OCI-LY7 (cell line): ENCODE results near the gene KPTN.

Experiments
- EZH2phosphoT487 ChIP-seq: fragments of 200-600 bp; sonication (generic); IDR thresholded peaks from 2 replicates; pipeline ENCODE4 v1.6.1; 2018; ENCODE audit warnings: low read depth, borderline replicate concordance, mild to moderate bottlenecking, mixed run types, antibody characterized with exemption, low read length, moderate library complexity, mixed read lengths
- TF ChIP-seq, protein P1 (sequence below): fragments of 200-600 bp; sonication (generic); conservative IDR thresholded peaks from 2 replicates; pipeline ENCODE4 v1.5.1; 2014; ENCODE audit warnings: mild to moderate bottlenecking, antibody characterized with exemption, low read length, moderate library complexity, mixed read lengths

DNA sequence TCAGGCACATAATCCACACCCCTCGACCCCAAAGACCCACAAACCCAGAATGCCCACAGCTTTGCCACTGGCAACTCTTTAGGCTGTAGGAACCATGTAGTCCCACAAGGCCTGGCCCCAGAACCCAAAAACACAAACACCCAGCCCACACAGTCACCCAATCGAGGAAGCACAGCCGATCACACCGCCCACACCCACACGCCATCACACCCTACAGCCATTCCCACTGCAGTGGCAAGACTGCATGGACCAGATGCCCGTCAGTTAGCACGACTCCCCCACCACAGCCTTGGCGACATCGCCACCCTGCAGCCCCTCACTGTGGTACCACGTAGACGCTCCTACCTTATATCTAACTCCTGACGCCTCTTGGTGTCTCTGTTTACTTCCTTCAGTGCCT is 40.7 kb downstream of the KPTN start:
- TF ChIP-seq, protein P1, sequence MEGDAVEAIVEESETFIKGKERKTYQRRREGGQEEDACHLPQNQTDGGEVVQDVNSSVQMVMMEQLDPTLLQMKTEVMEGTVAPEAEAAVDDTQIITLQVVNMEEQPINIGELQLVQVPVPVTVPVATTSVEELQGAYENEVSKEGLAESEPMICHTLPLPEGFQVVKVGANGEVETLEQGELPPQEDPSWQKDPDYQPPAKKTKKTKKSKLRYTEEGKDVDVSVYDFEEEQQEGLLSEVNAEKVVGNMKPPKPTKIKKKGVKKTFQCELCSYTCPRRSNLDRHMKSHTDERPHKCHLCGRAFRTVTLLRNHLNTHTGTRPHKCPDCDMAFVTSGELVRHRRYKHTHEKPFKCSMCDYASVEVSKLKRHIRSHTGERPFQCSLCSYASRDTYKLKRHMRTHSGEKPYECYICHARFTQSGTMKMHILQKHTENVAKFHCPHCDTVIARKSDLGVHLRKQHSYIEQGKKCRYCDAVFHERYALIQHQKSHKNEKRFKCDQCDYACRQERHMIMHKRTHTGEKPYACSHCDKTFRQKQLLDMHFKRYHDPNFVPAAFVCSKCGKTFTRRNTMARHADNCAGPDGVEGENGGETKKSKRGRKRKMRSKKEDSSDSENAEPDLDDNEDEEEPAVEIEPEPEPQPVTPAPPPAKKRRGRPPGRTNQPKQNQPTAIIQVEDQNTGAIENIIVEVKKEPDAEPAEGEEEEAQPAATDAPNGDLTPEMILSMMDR = no peak
- no peak for TF ChIP-seq EZH2phosphoT487
